NCI-H82 treated with DMSO at 0.1 percent for 48 hours (cell line): Measurements from ENCODE around the gene HSPB8.
A peak's percentile ranks its signal among the peaks of the same experiment; 100 is the strongest.
"Not testable (repeated sequence)": the region's sequence is repeated elsewhere in the genome, so short reads cannot be mapped to it uniquely, and the experiment has no call there.

Experiments used
- DNase-seq: peaks from one replicate; lab custom pipeline; 2025; ENCODE audit not compliant: unreplicated experiment; lab: John Stamatoyannopoulos, UW

HSPB8 gene

GRCh38 chr12:119204671-119205285 is 26.0 kb downstream of the HSPB8 start:
- DNase-seq, result no peak

GRCh38 chr12:119206348-119207062 is 27.8 kb downstream of the HSPB8 start:
- no peak for DNase-seq

- no peak for DNase-seq
These were observed 28.4 kb downstream of the HSPB8 start for GRCh38 chr12:119207063-119207560.

GRCh38 chr12:119208626-119209061 is 29.9 kb downstream of the HSPB8 start:
- peak; percentile 52 for DNase-seq

GRCh38 chr12:119211884-119212283 is 33.2 kb downstream of the HSPB8 start:
- DNase-seq, result no peak

GRCh38 chr12:119216084-119216483 is 37.4 kb downstream of the HSPB8 start:
- DNase-seq, result no peak

GRCh38 chr12:119218875-119219274 is 40.1 kb downstream of the HSPB8 start:
- DNase-seq, result not testable (repeated sequence)

- DNase-seq, result no peak
These were observed 43.7 kb downstream of the HSPB8 start for GRCh38 chr12:119222222-119222951.

GRCh38 chr12:119225454-119225853 is 46.7 kb downstream of the HSPB8 start:
- DNase-seq, result no peak

- DNase-seq, result no peak
These were observed 48.6 kb downstream of the HSPB8 start for GRCh38 chr12:119227292-119227691.

GRCh38 chr12:119229205-119229604 is 50.5 kb downstream of the HSPB8 start:
- no peak for DNase-seq

- peak; percentile 34 for DNase-seq
These were observed 51.1 kb downstream of the HSPB8 start for GRCh38 chr12:119229837-119230236.

- no peak for DNase-seq
These were observed 52.1 kb downstream of the HSPB8 start for GRCh38 chr12:119230807-119231206.

- no peak for DNase-seq
These were observed 53.0 kb downstream of the HSPB8 start for GRCh38 chr12:119231774-119232173.

GRCh38 chr12:119235197-119235751 is 56.5 kb downstream of the HSPB8 start:
- peak; percentile 11 for DNase-seq

GRCh38 chr12:119236372-119236771 is 57.6 kb downstream of the HSPB8 start:
- DNase-seq, result no peak

GRCh38 chr12:119239040-119239439 is 60.3 kb downstream of the HSPB8 start:
- DNase-seq, result peak; percentile 10

GRCh38 chr12:119241049-119241448 is 62.3 kb downstream of the HSPB8 start:
- DNase-seq, result no peak

GRCh38 chr12:119241580-119242169 is 62.9 kb downstream of the HSPB8 start:
- no peak for DNase-seq
